Panc1 (cell line): ENCODE measurements around the gene CRNKL1. TPM values are rescaled to one million over a fixed set of nuclear protein-coding genes. Genes with fewer than 3 reads are reported as not detected.
A peak's percentile ranks its signal among the peaks of the same experiment; 100 is the strongest.

Experiments used
- ATAC-seq: fragments of 200-7000 bp; cut with Tn5 transposase; 2 replicates; pipeline ENCODE4 v1.9.1; 2020; ENCODE audit warnings: mild to moderate bottlenecking, moderate library complexity
- BruUV-seq: library from RNA; stranded (reverse); fragments of 400-500 nt; replicated peaks from 2 replicates; lab custom pipeline; 2021; lab: Mats Ljungman, UMichigan
- CTCF ChIA-PET: fragments of 300-600 bp; sonication (Branson Sonifier 250); formaldehyde crosslinking; loops from one replicate; lab custom pipeline; 2022; ENCODE audit warnings: antibody characterized with exemption; lab: Charles Lee
- POLR2A ChIA-PET: fragments of 300-600 bp; sonication (Branson Sonifier 250); formaldehyde crosslinking; loops from one replicate; lab custom pipeline; 2022; ENCODE audit warnings: antibody characterized with exemption; lab: Charles Lee
- DNase-seq: peaks from one replicate; pipeline ENCODE4 v3.0.0-alpha.2; 2010; ENCODE audit warnings: low read depth, low spot score
- H3K27ac ChIP-seq: 2 replicates; pipeline ENCODE4 v1.5.1; 2011; ENCODE audit warnings: mild to moderate bottlenecking, low read length, inconsistent platforms
- H3K27me3 ChIP-seq: fragments of 200-500 bp; sonication (Bioruptor generic); 2 replicates; pipeline ENCODE4 v1.6.0; 2014; ENCODE audit warnings: low read length, inconsistent platforms; ENCODE audit not compliant: control insufficient read depth, insufficient read depth
- H3K36me3 ChIP-seq: fragments of 200-500 bp; sonication (Bioruptor generic); 2 replicates; pipeline ENCODE4 v1.5.1; 2014; ENCODE audit warnings: inconsistent platforms, mild to moderate bottlenecking, low read length, moderate library complexity; ENCODE audit not compliant: control insufficient read depth, insufficient read depth
- H3K4me1 ChIP-seq: 2 replicates; pipeline ENCODE4 v1.5.1; 2011; ENCODE audit warnings: inconsistent platforms, mild to moderate bottlenecking, low read length, moderate library complexity; ENCODE audit not compliant: control insufficient read depth, insufficient read depth
- H3K4me3 ChIP-seq, 2 experiments: 2 replicates each; pipeline ENCODE4 v1.5.1; 2011 to 2012; ENCODE audit warnings: low read depth in 2 of 2, low read length in 2 of 2, mild to moderate bottlenecking in 2 of 2, inconsistent platforms in 1 of 2, moderate library complexity in 1 of 2
- H3K9me3 ChIP-seq: fragments of 200-500 bp; sonication (Bioruptor generic); 2 replicates; pipeline ENCODE4 v1.5.1; 2014; ENCODE audit warnings: low read depth, mild to moderate bottlenecking, inconsistent platforms, low read length, moderate library complexity; ENCODE audit not compliant: control insufficient read depth, insufficient read depth
- POLR2AphosphoS5 ChIP-seq: IDR thresholded peaks from 2 replicates; pipeline ENCODE4 v1.6.1; 2012; ENCODE audit warnings: mild to moderate bottlenecking, low read depth, low read length, moderate library complexity
- SIN3A ChIP-seq: IDR thresholded peaks from 2 replicates; pipeline ENCODE4 v1.6.1; 2012; ENCODE audit warnings: low read depth, mild to moderate bottlenecking, low read length, moderate library complexity, borderline replicate concordance; ENCODE audit not compliant: insufficient read depth
- TCF7L2 ChIP-seq: IDR thresholded peaks from 2 replicates; pipeline ENCODE4 v1.6.1; 2011; ENCODE audit warnings: mild to moderate bottlenecking, low read depth, low read length, inconsistent platforms
- in situ Hi-C: cut with HindIII; loops from 2 replicates; pipeline ENCODE4 v1.10.0; 2016; ENCODE audit warnings: low sequenced_read_pairs, low pct_unique_long_range_greater_than_20kb
- intact Hi-C: fragments of 100-400 bp; cut with micrococcal nuclease; formaldehyde crosslinking; loops from one replicate; pipeline ENCODE4 v1.10.0; 2022; ENCODE audit not compliant: unreplicated experiment
- total RNA-seq: library from RNA; stranded (reverse); gene quantifications from one replicate; pipeline ENCODE4 v1.2.1, GENCODE V29; 2021; ENCODE audit not compliant: unreplicated experiment
- TF ChIP-seq, protein P1 (sequence below): fragments of 450-650 bp; IDR thresholded peaks from 2 replicates; pipeline ENCODE4 v1.5.1; 2017; ENCODE audit warnings: mild to moderate bottlenecking
- TF ChIP-seq, protein P2 (sequence below), 2 experiments: IDR thresholded peaks; 2 replicates each; pipeline ENCODE4 v1.6.1; 2011 to 2012; ENCODE audit warnings: low read depth in 2 of 2, control low read depth in 1 of 2, low read length in 1 of 2, mild to moderate bottlenecking in 1 of 2, moderate library complexity in 1 of 2; ENCODE audit not compliant: insufficient read depth in 1 of 2

Gene CRNKL1
- total RNA-seq, 1 experiment from 2014 or later = 16.4 TPM

- TF ChIP-seq TCF7L2 (no peak), SIN3A (no peak), POLR2AphosphoS5 (no peak)
- TF ChIP-seq, protein P1, sequence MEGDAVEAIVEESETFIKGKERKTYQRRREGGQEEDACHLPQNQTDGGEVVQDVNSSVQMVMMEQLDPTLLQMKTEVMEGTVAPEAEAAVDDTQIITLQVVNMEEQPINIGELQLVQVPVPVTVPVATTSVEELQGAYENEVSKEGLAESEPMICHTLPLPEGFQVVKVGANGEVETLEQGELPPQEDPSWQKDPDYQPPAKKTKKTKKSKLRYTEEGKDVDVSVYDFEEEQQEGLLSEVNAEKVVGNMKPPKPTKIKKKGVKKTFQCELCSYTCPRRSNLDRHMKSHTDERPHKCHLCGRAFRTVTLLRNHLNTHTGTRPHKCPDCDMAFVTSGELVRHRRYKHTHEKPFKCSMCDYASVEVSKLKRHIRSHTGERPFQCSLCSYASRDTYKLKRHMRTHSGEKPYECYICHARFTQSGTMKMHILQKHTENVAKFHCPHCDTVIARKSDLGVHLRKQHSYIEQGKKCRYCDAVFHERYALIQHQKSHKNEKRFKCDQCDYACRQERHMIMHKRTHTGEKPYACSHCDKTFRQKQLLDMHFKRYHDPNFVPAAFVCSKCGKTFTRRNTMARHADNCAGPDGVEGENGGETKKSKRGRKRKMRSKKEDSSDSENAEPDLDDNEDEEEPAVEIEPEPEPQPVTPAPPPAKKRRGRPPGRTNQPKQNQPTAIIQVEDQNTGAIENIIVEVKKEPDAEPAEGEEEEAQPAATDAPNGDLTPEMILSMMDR = no peak
- TF ChIP-seq, protein P2, sequence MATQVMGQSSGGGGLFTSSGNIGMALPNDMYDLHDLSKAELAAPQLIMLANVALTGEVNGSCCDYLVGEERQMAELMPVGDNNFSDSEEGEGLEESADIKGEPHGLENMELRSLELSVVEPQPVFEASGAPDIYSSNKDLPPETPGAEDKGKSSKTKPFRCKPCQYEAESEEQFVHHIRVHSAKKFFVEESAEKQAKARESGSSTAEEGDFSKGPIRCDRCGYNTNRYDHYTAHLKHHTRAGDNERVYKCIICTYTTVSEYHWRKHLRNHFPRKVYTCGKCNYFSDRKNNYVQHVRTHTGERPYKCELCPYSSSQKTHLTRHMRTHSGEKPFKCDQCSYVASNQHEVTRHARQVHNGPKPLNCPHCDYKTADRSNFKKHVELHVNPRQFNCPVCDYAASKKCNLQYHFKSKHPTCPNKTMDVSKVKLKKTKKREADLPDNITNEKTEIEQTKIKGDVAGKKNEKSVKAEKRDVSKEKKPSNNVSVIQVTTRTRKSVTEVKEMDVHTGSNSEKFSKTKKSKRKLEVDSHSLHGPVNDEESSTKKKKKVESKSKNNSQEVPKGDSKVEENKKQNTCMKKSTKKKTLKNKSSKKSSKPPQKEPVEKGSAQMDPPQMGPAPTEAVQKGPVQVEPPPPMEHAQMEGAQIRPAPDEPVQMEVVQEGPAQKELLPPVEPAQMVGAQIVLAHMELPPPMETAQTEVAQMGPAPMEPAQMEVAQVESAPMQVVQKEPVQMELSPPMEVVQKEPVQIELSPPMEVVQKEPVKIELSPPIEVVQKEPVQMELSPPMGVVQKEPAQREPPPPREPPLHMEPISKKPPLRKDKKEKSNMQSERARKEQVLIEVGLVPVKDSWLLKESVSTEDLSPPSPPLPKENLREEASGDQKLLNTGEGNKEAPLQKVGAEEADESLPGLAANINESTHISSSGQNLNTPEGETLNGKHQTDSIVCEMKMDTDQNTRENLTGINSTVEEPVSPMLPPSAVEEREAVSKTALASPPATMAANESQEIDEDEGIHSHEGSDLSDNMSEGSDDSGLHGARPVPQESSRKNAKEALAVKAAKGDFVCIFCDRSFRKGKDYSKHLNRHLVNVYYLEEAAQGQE (IDR thresholded peaks at IDR 0.05; ENCODE audit: insufficient read depth in 1 of 2, low read depth in 2 of 2, low read length in 1 of 2) = no peak
- Histone ChIP-seq H3K36me3 (no peaks in the 10 kb centered on the region; the same call in 1 of the 2 replicates), H3K4me3 (no peak overlapping the region), H3K27me3 (no peaks in the 10 kb centered on the region), H3K4me1 (peaks cover 29% of the 10 kb centered on the region), H3K9me3 (no peaks in the 10 kb centered on the region), H3K27ac (peak overlapping the region; percentile 14; the same call in 1 of the 2 replicates)
- intact Hi-C loops (no loop called here), in situ Hi-C loops (no loop called here)
- no TSS peak for BruUV-seq
- POLR2A ChIA-PET = no interaction called here
- DNase-seq = no peak
- CTCF ChIA-PET = no interaction called here
- ATAC-seq = no peak
Observed at GRCh38 chr20:20014659-20015058, 37.6 kb downstream of the CRNKL1 start.

DNA sequence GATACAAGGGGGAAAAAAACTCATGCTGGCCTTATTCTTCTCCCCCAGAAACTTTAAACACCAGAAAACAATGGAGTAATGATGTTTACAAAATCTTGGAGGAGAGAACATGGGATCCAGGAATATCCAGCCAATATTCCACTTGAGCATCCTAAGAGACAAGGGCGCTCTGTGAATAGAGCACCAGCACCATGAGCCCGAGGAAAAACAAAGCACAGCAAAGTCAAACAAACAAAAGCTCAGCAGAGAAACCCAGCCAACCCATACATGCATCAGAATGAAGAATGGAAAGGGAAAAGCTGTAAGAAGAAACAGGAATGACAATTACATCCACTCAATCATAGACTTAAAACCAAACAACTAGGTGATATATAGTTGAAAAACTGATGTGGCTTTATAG lies 39.7 kb downstream of the CRNKL1 start:
- ChIA-PET POLR2A (interaction anchor here (0.6 kb wide), 1 partner anchor 21 kb away, joined by 10 read pairs; no protein-coding TSS in a partner anchor), CTCF (interaction anchor here (0.6 to 0.7 kb wide), 2 partner anchors 53 to 227 kb away, joined by 4 read pairs; no protein-coding TSS in a partner anchor)
- DNase-seq = no peak
- Histone ChIP-seq H3K4me3 (no peak overlapping the region), H3K27ac (no peak overlapping the region), H3K36me3 (no peaks in the 10 kb centered on the region), H3K4me1 (peaks cover 17% of the 10 kb centered on the region), H3K9me3 (no peaks in the 10 kb centered on the region), H3K27me3 (no peaks in the 10 kb centered on the region)
- no TSS peak for BruUV-seq
- intact Hi-C loops (no loop called here), in situ Hi-C loops (no loop called here)
- TF ChIP-seq TCF7L2 = no peak
- TF ChIP-seq, protein P1 = no peak
- TF ChIP-seq, protein P2 (IDR thresholded peaks at IDR 0.05; ENCODE audit: insufficient read depth in 1 of 2, low read depth in 2 of 2, low read length in 1 of 2) = no peak
- no peak for TF ChIP-seq POLR2AphosphoS5
- TF ChIP-seq SIN3A = no peak
- no peak for ATAC-seq
